ENCODE data around the gene RGS3. TPM values are rescaled to one million over a fixed set of nuclear protein-coding genes. Genes with fewer than 3 reads are reported as not detected.

RGS3 gene
- total RNA-seq, 1 experiment from 2014 or later, result 71.1 TPM

DNA sequence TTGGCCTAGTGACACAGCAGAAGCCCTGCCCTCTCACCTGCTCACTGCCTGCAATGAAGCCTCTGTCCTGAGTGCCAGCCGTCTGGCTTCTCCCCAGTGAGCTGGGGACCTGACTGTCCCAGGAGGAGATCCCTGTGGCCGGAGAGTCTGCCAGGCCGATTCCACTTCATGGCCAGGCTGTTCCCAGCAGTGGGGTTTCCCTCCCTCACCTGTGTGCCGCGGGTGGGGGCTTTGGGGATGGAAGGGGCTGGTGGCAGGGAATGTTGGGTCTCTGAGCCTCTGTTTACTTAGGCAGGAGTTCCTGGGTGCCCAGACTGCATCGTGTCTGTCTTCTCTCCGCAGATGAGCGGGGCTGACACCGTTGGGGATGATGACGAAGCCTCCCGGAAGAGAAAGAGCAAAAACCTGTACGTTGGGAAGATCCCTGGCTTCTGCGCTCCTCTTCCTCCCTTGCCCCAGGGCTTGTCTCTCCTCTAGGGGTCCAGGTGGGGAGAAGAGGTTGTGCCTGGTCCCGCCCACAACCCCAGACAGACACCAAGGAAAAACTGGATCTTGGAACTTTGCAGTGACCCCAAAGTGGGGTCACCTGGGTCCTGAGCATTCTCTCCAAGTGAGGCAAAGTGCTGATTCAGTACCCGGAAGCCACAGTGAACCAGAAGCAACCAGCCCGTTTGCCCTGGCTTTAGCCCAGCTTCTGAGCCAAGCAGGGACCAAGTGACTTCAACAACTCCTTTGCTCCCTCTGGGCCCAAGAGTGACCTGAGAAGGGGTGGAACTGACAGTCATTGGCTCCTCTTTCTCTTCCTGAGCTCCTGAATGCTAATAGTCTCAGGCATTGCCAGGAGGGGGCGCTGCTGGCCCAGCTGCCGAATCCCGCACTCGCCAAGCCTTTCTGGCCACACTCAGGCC is 127.7 kb downstream of the RGS3 start:
- H3K9me3 Mint-ChIP-seq (ENCODE audit: unreplicated experiment), result no peaks in the 10 kb centered on the region
- peak; percentile 75 to 83 for DNase-seq
- no TSS peak for BruUV-seq (replicated peaks)
- intact Hi-C loops (cut with micrococcal nuclease; ENCODE audit: unreplicated experiment), result loop anchor here (1.0 to 5.0 kb wide), 3 partner anchors 64 to 144 kb away; no protein-coding TSS in a partner anchor
- H3K27me3 Mint-ChIP-seq (ENCODE audit: insufficient read depth, unreplicated experiment), result no peaks in the 10 kb centered on the region
- H3K9me3 ChIP-seq, result no peaks in the 10 kb centered on the region
- H3K36me3 Mint-ChIP-seq (ENCODE audit: insufficient read depth, unreplicated experiment), result peaks cover 32% of the 10 kb centered on the region
- no peak overlapping the region for H3K27ac Mint-ChIP-seq (ENCODE audit: unreplicated experiment)
- H3K36me3 ChIP-seq (ENCODE audit: control insufficient read depth, insufficient read depth, low read length), result no peaks in the 10 kb centered on the region
- H3K4me3 Mint-ChIP-seq (ENCODE audit: unreplicated experiment), result no peak overlapping the region
- no peaks in the 10 kb centered on the region for H3K4me1 Mint-ChIP-seq (ENCODE audit: low read depth, unreplicated experiment)
- TF ChIP-seq, protein P1, sequence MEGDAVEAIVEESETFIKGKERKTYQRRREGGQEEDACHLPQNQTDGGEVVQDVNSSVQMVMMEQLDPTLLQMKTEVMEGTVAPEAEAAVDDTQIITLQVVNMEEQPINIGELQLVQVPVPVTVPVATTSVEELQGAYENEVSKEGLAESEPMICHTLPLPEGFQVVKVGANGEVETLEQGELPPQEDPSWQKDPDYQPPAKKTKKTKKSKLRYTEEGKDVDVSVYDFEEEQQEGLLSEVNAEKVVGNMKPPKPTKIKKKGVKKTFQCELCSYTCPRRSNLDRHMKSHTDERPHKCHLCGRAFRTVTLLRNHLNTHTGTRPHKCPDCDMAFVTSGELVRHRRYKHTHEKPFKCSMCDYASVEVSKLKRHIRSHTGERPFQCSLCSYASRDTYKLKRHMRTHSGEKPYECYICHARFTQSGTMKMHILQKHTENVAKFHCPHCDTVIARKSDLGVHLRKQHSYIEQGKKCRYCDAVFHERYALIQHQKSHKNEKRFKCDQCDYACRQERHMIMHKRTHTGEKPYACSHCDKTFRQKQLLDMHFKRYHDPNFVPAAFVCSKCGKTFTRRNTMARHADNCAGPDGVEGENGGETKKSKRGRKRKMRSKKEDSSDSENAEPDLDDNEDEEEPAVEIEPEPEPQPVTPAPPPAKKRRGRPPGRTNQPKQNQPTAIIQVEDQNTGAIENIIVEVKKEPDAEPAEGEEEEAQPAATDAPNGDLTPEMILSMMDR (IDR thresholded peaks at IDR 0.05; ENCODE audit: insufficient read depth in 1 of 2, low read depth in 1 of 2, low read length in 1 of 2, severe bottlenecking in 1 of 2, unreplicated experiment in 1 of 2), result peak; percentile 84 to 92
- H3K27me3 ChIP-seq (replicated peaks; ENCODE audit: control insufficient read depth, insufficient read depth, low read length), result no peaks in the 10 kb centered on the region
- H3K4me3 ChIP-seq (ENCODE audit: low read depth, low read length), result no peak overlapping the region
- POLR2A ChIA-PET, result interaction anchor here (1.0 kb wide), 1 partner anchor 128 kb away, joined by 3 read pairs; the partner anchor contains the start of gene RGS3
- H3K4me1 ChIP-seq, result no peaks in the 10 kb centered on the region
- CTCF ChIA-PET, result interaction anchor here (0.6 to 9.2 kb wide), 14 partner anchors 11 to 190 kb away, joined by 3 to 191 read pairs (median 6); partner anchors contain the start of gene ALAD

DNA sequence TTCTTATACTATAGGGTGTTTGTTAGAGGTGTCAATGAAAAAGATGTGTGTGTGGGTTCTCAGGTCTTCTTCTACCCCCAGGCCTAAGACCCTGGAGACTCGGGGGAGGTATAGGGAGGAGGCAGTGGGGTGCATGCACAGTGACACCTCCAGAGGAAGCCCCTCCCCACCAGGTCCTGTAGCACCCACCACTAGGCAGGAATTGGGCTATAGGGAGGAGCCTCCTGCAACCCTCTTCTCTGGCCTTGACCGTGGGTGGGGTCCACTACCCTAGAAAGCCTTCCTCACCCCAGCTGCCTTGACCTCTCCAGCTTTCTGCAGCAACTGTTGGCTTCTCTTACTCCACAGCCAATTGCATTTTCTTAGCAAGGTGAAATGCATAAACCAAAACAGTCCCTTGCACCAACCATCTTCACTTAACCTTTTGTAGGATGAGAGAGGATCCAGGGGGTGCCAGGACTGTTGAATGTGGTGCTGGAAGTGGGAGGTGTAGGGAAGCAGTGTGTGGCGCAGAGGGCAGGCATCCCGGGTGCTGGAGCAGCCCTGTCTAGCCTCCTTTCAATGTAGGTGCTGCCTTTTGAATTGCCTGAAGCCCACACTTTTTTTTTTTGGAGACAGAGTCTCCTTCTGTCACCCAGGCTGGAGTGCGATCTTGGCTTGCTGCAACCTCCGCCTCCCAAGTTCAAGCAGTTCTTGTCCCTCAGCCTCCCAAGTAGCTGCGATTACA is 128.5 kb downstream of the RGS3 start:
- H3K27me3 ChIP-seq (replicated peaks; ENCODE audit: control insufficient read depth, insufficient read depth, low read length), result no peaks in the 10 kb centered on the region
- no peak overlapping the region for H3K4me3 Mint-ChIP-seq (ENCODE audit: unreplicated experiment)
- H3K9me3 ChIP-seq, result no peaks in the 10 kb centered on the region
- no peak for DNase-seq
- H3K27me3 Mint-ChIP-seq (ENCODE audit: insufficient read depth, unreplicated experiment), result no peaks in the 10 kb centered on the region
- no peak overlapping the region for H3K4me3 ChIP-seq (ENCODE audit: low read depth, low read length)
- ChIA-PET POLR2A (interaction anchor here (0.7 to 1.0 kb wide), 2 partner anchors 31 to 129 kb away, joined by 3 read pairs; partner anchors contain the start of gene RGS3), CTCF (interaction anchor here (0.7 to 9.2 kb wide), 13 partner anchors 11 to 191 kb away, joined by 3 to 191 read pairs (median 7); partner anchors contain the start of gene ALAD)
- no peaks in the 10 kb centered on the region for H3K4me1 Mint-ChIP-seq (ENCODE audit: low read depth, unreplicated experiment)
- H3K36me3 Mint-ChIP-seq (ENCODE audit: insufficient read depth, unreplicated experiment), result peaks cover 27% of the 10 kb centered on the region
- intact Hi-C loops (cut with micrococcal nuclease; ENCODE audit: unreplicated experiment), result loop anchor here (1.0 to 5.0 kb wide), 3 partner anchors 63 to 145 kb away; no protein-coding TSS in a partner anchor
- no peak overlapping the region for H3K27ac Mint-ChIP-seq (ENCODE audit: unreplicated experiment)
- H3K4me1 ChIP-seq, result no peaks in the 10 kb centered on the region
- BruUV-seq (replicated peaks), result no TSS peak
- no peaks in the 10 kb centered on the region for H3K9me3 Mint-ChIP-seq (ENCODE audit: unreplicated experiment)
- TF ChIP-seq, protein P1 (IDR thresholded peaks at IDR 0.05; ENCODE audit: insufficient read depth in 1 of 2, low read depth in 1 of 2, low read length in 1 of 2, severe bottlenecking in 1 of 2, unreplicated experiment in 1 of 2), result no peak
- no peaks in the 10 kb centered on the region for H3K36me3 ChIP-seq (ENCODE audit: control insufficient read depth, insufficient read depth, low read length)
